ENCODE measurements around the gene LMF1.

The LMF1 gene

GRCh38 chr16:947255-947921 is 23.4 kb downstream of the LMF1 start:
- DNase-seq, result no peak

- DNase-seq, result no peak
Observed at GRCh38 chr16:946048-946395, 24.8 kb downstream of the LMF1 start.

DNA sequence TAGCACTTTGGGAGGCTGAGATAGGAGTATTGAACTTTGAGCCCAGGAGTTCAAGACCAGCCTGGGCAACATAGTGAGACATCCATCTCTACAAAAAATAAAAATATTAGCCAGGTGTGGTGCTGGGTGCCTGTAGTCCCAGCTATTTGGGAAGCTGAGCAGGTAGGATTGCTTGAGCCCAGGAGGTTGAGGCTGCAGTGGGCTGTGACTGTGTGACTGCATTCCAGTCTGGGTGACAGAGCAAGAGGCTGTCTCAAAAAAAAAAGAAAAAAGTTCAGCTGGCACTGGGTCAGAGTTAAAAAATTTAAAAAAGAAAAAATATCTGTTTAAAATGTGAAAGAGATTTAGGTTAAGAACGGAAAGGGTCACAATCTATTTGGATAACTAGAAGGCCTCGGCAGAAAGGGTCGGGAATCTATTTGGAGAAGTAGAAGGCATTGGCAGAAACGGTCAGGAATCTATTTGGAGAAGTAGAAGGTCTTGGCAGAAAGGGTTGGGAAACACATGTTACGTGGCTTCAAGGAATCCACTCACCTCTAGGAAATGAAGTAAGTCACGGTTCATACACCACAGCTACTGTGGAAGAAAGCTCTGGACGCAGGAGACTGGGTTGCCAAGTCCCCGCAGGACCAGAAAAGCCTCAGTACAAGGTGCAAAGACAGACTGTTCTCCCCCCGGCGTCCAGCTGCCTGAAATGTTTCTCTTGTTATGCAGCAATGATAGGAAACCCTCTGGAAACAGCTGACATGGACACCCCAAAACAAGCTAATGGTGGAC is 25.3 kb downstream of the LMF1 start:
- no peak for DNase-seq

- DNase-seq, result no peak
Observed at GRCh38 chr16:943971-944370, 26.8 kb downstream of the LMF1 start.

DNA sequence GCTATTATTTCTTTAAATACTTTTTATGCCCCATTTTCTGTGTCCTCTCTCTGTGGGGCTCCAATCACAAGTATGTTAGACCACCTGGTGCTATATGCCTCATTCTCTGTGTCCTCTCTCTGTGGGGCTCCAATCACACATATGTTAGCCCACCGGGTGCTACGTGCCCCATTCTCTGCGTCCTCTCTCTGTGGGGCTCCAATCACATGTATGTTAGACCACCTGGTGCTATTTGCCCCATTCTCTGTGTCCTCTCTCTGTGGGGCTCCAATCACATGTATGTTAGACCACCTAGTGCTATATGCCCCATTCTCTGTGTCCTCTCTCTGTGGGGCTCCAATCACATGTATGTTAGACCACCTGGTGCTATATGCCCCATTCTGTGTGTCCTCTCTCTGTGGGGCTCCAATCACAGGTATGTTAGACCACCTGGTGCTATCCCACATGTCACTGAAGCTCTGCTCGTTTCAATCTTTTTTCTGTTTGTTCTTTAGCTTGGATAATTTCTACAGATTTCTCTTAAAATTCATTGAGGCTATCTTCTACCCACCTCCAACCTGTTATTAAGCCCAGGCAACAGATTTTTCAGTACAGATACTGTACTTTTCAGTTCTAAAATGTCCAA is 28.2 kb downstream of the LMF1 start:
- no peak for DNase-seq

DNA sequence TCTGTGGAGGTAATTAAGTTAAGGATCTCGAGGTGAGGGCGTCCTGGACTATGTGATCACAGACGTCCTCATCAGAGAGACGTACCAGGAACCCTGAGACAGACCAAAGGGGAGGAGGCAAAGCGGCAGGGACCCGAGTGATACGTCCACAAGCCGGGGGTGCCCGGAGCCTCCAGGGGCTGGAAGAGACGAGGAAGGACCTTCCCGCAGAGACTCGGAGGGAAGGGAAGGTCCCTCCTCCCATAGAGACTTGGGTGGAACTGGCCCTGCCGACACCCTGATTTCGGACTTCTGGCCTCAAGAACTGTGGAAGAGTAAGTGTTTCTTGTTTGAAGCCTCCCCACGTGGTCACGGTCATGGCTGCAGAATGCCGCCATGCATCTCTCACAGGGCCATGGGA is 30.8 kb downstream of the LMF1 start:
- no peak for DNase-seq

DNA sequence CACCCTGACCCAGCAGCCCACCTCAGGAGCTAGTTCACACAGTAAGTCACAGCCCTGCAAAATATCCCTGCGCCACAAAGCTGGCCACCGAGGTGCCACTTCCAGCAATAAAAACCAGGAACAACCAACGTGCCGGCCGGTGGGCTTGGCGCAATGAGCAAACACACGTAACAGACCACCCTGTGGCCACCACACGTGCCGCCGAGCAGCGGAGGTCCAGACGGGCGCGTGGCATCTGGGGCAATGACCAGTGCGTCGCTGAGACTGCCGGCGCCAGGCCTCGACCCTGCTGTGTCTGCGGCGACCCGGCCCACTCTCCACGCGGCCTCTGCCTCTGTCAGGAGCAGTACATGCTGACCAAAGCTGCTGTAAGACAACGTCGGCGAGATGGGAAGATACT is 31.5 kb downstream of the LMF1 start:
- DNase-seq, result no peak

GRCh38 chr16:938752-939151 is 32.0 kb downstream of the LMF1 start:
- DNase-seq, result no peak

DNA sequence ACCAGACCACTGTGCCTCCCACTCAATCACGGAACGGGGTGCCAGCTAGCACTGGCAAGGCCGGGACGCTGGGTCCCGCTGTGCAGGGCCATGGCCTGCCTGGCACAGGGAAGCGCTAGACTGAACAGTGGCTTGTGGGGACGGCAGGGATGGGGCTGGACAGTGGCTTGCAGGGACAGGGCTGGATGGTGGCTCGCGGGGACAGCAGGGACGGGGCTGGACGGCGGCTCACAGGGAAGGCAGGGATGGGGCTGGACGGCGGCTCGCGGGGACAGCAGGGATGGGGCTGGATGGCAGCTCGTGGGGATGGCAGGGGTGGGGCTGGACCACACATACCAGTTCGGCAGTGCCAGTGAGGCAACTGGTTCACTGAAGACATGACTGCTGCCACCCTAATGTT is 32.6 kb downstream of the LMF1 start:
- DNase-seq, result no peak

DNA sequence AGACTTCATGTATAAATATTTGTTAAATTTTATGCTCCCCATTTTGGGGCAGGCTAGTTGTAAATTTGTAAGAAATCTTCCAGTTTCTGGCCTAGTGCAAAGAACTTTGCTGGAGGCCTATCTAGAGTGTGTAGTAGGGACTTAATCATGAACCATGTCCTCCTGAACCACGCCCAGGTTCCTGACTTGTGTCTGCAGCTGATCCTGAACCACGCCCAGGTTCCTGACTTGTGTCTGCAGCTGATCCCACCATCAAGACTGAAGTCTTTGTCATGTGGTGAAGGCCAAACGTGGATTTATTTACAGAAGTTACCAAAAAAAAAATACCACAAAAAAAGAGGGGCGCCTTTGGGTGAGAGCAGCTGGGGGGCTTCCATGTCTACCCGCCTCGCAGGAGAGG is 33.1 kb downstream of the LMF1 start:
- no peak for DNase-seq

DNA sequence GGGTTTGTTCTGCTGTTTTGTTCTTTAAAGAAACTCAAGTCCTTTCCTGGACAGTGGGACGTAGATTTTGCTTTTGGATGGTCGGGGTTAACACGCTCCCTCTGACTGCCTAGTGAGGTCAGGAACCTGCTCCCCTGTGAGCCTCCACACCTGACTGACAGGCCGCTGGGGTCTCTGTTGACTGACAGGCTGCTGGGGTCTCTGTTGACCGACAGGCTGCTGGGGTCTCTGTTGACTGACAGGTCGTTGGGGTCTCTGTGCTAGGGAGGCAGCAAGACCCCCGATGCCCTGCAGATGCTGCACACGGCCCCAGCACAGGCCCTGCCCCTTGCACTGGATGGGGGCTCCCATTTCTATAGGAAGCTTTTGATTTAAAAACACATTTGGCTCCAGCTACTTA is 33.5 kb downstream of the LMF1 start:
- DNase-seq, result no peak

DNA sequence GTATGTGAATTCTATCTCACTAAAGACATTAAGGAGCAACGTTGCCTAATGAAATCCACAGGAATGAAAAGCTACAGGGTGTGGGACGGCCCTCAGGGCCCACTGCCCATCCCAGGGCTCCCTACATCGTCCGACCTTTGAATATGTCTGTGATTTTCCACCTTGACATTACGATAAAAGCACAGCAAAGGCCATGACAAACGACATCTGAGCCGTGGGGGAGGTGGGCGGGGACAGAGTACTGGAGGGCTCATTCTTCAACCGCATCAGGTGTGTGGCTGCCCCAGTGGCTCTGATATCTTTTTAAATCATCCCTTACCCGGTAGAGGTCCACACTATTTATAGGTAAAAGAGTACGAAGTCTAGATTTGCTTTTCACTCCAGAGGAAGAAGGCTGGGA is 35.1 kb downstream of the LMF1 start:
- no peak for DNase-seq

- no peak for DNase-seq
Observed at GRCh38 chr16:934178-934577, 36.6 kb downstream of the LMF1 start.

DNA sequence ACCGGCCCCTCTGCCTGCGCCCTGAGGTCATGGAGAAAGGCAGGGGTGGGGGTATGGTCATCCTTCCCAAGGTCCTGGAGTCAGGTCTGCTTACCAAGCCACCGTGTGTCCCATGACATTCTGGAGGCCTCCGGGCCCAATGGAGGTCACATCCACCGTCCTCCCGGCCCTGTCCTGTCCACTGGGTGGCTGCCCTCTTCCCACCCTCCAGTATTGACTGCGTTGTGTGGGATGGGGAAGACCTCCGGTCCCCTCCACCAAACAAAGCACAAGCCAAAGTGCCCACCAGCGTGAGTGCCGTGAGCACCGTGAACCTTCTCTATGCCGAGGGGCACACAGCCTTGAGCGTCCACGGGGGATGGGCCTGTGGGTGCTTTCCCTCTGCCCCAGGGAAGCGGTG is 37.2 kb downstream of the LMF1 start:
- DNase-seq, result no peak

DNA sequence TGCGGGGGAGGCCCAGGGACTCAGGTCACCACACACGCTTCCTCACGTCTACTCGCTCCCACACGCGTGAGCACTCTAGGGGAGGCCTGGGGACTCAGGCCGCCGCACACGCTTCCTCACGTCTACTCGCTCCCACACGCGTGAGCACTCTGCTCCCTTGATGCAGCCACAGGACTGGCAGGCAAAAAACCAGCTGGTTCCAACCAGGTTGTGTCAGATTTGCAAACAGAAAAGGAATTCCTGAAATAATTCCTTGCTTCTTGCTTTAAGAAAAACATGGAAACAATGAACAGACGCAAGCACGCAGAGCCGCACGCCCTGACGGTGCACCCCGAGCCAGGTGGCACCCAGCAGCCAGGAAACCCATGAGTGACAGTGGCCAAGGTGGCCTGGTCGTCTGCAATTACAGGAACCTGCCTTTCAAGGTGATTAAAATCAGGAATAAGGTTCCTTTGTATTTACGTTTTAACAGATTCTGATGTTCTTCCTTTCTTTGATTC is 37.9 kb downstream of the LMF1 start:
- DNase-seq, result no peak

- DNase-seq, result no peak
Observed at GRCh38 chr16:931626-932500, 38.9 kb downstream of the LMF1 start.

DNA sequence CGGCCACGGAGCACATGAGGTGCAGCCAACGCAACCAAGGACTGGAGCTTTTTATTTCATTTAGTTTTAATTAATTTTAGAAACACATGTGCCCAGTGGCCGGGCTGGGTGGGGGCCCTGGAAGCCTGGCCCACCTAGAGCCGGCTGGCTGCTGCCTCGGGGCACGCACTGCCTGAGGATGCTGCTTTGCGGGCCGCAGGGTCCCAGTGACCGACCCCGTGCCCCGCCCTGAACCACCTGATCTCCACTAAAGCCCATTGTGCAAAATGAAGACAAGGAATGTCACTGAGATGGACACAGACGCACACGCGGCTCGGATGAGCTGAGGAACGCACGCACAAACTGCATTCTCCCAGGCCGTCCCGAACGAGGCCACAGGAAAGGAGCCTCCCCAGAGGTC is 39.6 kb downstream of the LMF1 start:
- no peak for DNase-seq

GRCh38 chr16:930511-930910 is 40.3 kb downstream of the LMF1 start:
- no peak for DNase-seq

GRCh38 chr16:930076-930475 is 40.7 kb downstream of the LMF1 start:
- DNase-seq, result no peak

DNA sequence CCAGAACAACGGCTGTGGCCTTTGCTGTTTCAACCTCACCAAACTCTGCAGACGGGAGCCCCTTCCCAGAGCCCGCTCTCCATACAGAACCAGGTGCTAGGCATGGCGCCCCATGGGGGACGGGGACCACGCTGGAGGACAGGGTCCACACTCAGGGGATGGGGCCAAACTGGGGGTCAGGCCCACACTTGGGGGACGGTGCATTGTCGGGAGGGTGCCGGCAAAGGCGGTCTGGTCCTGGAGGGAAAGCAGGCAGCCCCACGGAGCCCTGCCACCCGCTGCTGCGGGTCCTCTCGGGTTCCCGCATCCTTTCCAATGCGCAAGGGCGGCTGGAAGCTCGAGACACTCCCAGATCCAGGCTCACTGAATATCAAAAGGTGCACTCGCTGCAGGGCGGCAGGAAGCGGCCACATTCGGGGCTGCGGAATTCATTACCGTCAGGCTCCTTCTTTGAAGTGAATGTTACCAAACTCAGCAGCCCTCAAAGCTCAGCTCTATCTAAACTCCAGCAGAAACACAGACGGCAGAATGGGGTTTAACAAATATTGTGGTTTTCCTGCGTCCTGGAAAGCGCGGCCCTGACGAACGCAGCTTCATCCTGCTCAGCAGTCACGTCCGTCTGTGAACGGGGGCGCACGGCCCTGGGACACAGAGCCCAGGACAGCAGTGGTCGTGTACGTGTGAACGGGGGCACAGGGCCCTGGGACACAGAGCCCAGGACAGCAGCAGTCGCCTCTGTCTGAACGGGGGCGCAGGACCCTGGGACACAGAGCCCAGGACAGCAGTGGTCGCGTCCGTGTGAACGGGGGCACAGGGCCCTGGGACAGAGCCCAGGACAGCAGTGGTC is 41.3 kb downstream of the LMF1 start:
- no peak for DNase-seq

GRCh38 chr16:928526-928925 is 42.3 kb downstream of the LMF1 start:
- no peak for DNase-seq

DNA sequence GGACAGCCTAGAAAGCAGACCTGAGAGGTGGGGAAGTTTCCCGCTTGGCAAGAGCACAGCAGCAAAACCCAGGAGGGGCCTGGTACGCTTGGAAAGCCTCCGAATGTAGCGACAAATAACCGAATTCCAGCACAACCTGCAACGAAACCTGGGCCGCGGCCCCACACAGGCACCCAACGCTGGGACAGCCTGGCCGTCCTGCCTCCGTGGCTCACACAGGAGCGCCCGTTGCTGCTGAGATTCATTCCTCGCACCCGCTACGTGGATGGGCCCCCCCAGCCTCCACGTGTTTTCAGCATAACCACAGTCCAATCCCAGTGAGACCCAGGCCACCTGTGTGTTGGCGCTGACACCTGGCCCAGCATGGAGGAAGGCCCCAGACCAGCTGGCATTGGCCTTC is 42.9 kb downstream of the LMF1 start:
- no peak for DNase-seq
